GM18868 (cell line): ENCODE results near the gene TRIM56.
"Not testable (repeated sequence)": the region's sequence is repeated elsewhere in the genome, so short reads cannot be mapped to it uniquely, and the experiment has no call there.

Experiments used
- ATAC-seq: cut with Tn5 transposase; IDR thresholded peaks from one replicate; pipeline ENCODE4 v1.9.1; 2021; ENCODE audit warnings: mild to moderate bottlenecking, moderate library complexity; ENCODE audit not compliant: unreplicated experiment

The TRIM56 gene

GRCh38 chr7:101109368-101109767 is 24.1 kb downstream of the TRIM56 start:
- no peak for ATAC-seq

GRCh38 chr7:101111261-101111660 is 26.0 kb downstream of the TRIM56 start:
- no peak for ATAC-seq

GRCh38 chr7:101112233-101112632 is 27.0 kb downstream of the TRIM56 start:
- ATAC-seq = no peak

GRCh38 chr7:101113140-101113539 is 27.9 kb downstream of the TRIM56 start:
- not testable (repeated sequence) for ATAC-seq

GRCh38 chr7:101113836-101114235 is 28.6 kb downstream of the TRIM56 start:
- no peak for ATAC-seq

- no peak for ATAC-seq
Observed at GRCh38 chr7:101114492-101114891, 29.2 kb downstream of the TRIM56 start.

GRCh38 chr7:101115215-101115614 is 29.9 kb downstream of the TRIM56 start:
- ATAC-seq = no peak

GRCh38 chr7:101116898-101117297 is 31.6 kb downstream of the TRIM56 start:
- no peak for ATAC-seq

GRCh38 chr7:101118856-101119255 is 33.6 kb downstream of the TRIM56 start:
- ATAC-seq = no peak

- no peak for ATAC-seq
Observed at GRCh38 chr7:101119876-101120275, 34.6 kb downstream of the TRIM56 start.

- no peak for ATAC-seq
Observed at GRCh38 chr7:101120315-101120714, 35.0 kb downstream of the TRIM56 start.

GRCh38 chr7:101121631-101121990 is 36.3 kb downstream of the TRIM56 start:
- ATAC-seq = not testable (repeated sequence)

GRCh38 chr7:101121991-101122932 is 37.0 kb downstream of the TRIM56 start:
- ATAC-seq = no peak

- no peak for ATAC-seq
Observed at GRCh38 chr7:101122933-101123702, 37.8 kb downstream of the TRIM56 start.

GRCh38 chr7:101123703-101124068 is 38.4 kb downstream of the TRIM56 start:
- ATAC-seq = no peak

- ATAC-seq = no peak
Observed at GRCh38 chr7:101124376-101125056, 39.2 kb downstream of the TRIM56 start.

- peak; percentile 29 for ATAC-seq
Observed at GRCh38 chr7:101125989-101126650, 40.8 kb downstream of the TRIM56 start.

GRCh38 chr7:101126651-101127459 is 41.6 kb downstream of the TRIM56 start, which contains the start of gene SERPINE1:
Gene SERPINE1 (plus strand): TSS chr7:101127104. CDS start chr7:101128394, 1,290 bp downstream.
- peak; percentile 63 for ATAC-seq

GRCh38 chr7:101127460-101128039 is 42.3 kb downstream of the TRIM56 start:
- no peak for ATAC-seq
